ENCODE measurements around the gene FN1.
"Not testable (repeated sequence)": the region's sequence is repeated elsewhere in the genome, so short reads cannot be mapped to it uniquely, and the experiment has no call there.

DNA sequence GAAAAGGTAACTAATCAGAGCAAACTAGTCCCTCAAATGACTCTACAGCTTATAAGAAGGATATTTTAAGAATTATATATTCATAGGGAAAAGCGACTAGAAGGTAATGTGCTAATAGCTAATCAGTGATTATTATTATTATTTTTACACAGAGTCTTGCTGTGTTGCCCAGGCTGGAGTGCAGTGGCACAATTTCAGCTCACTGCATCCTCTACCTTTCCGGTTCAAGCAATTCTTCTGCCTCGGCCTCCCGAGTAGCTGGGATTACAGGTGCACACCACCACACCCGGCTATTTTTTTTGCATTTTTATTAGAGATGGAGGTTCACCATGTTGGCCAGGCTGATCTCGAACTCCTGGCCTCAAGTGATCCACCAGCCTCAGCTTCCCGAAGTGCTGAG is 27.4 kb downstream of the FN1 start:
- not testable (repeated sequence) for TF ChIP-seq POLR2A (IDR thresholded peaks at IDR 0.05)
- TF ChIP-seq, protein P1, sequence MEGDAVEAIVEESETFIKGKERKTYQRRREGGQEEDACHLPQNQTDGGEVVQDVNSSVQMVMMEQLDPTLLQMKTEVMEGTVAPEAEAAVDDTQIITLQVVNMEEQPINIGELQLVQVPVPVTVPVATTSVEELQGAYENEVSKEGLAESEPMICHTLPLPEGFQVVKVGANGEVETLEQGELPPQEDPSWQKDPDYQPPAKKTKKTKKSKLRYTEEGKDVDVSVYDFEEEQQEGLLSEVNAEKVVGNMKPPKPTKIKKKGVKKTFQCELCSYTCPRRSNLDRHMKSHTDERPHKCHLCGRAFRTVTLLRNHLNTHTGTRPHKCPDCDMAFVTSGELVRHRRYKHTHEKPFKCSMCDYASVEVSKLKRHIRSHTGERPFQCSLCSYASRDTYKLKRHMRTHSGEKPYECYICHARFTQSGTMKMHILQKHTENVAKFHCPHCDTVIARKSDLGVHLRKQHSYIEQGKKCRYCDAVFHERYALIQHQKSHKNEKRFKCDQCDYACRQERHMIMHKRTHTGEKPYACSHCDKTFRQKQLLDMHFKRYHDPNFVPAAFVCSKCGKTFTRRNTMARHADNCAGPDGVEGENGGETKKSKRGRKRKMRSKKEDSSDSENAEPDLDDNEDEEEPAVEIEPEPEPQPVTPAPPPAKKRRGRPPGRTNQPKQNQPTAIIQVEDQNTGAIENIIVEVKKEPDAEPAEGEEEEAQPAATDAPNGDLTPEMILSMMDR (IDR thresholded peaks at IDR 0.05), result not testable (repeated sequence)

All from thyroid gland (tissue), 4 donors.